8988T (cell line): Measurements from ENCODE around the gene GRAMD2B.

Experiments used
- DNase-seq: peaks from one replicate; pipeline ENCODE4 v3.0.0; 2011

Gene GRAMD2B

GRCh38 chr5:126482591-126482990 lies 59.4 kb downstream of the GRAMD2B start:
- no peak for DNase-seq

- no peak for DNase-seq
Observed at GRCh38 chr5:126483156-126483555, 59.9 kb downstream of the GRAMD2B start.

GRCh38 chr5:126484253-126484652 lies 61.0 kb downstream of the GRAMD2B start:
- no peak for DNase-seq

GRCh38 chr5:126486332-126486731 lies 63.1 kb downstream of the GRAMD2B start:
- DNase-seq: no peak

- DNase-seq: no peak
Observed at GRCh38 chr5:126487596-126487995, 64.4 kb downstream of the GRAMD2B start.

GRCh38 chr5:126488443-126489065 lies 65.3 kb downstream of the GRAMD2B start:
- no peak for DNase-seq

- no peak for DNase-seq
Observed at GRCh38 chr5:126490167-126490940, 67.1 kb downstream of the GRAMD2B start.

- DNase-seq: no peak
Observed at GRCh38 chr5:126492939-126493338, 69.7 kb downstream of the GRAMD2B start.

GRCh38 chr5:126494393-126494792 lies 71.2 kb downstream of the GRAMD2B start:
- no peak for DNase-seq

- no peak for DNase-seq
Observed at GRCh38 chr5:126497506-126497905, 74.3 kb downstream of the GRAMD2B start.

- DNase-seq: no peak
Observed at GRCh38 chr5:126499278-126499677, 76.1 kb downstream of the GRAMD2B start.

- DNase-seq: no peak
Observed at GRCh38 chr5:126499853-126500342, 76.7 kb downstream of the GRAMD2B start.

GRCh38 chr5:126501448-126501847 lies 78.2 kb downstream of the GRAMD2B start:
- no peak for DNase-seq

GRCh38 chr5:126503602-126504104 lies 80.4 kb downstream of the GRAMD2B start:
- no peak for DNase-seq

GRCh38 chr5:126506079-126506478 lies 82.9 kb downstream of the GRAMD2B start:
- DNase-seq: no peak

GRCh38 chr5:126508251-126508961 lies 85.2 kb downstream of the GRAMD2B start:
- no peak for DNase-seq

- no peak for DNase-seq
Observed at GRCh38 chr5:126508962-126509279, 85.7 kb downstream of the GRAMD2B start.

GRCh38 chr5:126509339-126509738 lies 86.1 kb downstream of the GRAMD2B start:
- DNase-seq: no peak

- DNase-seq: no peak
Observed at GRCh38 chr5:126511961-126512360, 88.8 kb downstream of the GRAMD2B start.

- no peak for DNase-seq
Observed at GRCh38 chr5:126512451-126512850, 89.2 kb downstream of the GRAMD2B start.

- DNase-seq: no peak
Observed at GRCh38 chr5:126513302-126513701, 90.1 kb downstream of the GRAMD2B start.

GRCh38 chr5:126513703-126514102 lies 90.5 kb downstream of the GRAMD2B start:
- DNase-seq: no peak

GRCh38 chr5:126514131-126514557 lies 90.9 kb downstream of the GRAMD2B start:
- DNase-seq: no peak
